ENCODE results near the gene CACNA1A. TPM values are rescaled to one million over a fixed set of nuclear protein-coding genes. Genes with fewer than 3 reads are reported as not detected.
A peak's percentile ranks its signal among the peaks of the same experiment; 100 is the strongest.

The CACNA1A gene
- total RNA-seq, 1 donor: 1.4 TPM

- Histone ChIP-seq H3K4me1 (ENCODE audit: insufficient read depth, low read length) (no peaks in the 10 kb centered on the region), H2AFZ (ENCODE audit: low read length) (no peak overlapping the region), H3K79me2 (ENCODE audit: insufficient read depth, low read length) (no peaks in the 10 kb centered on the region), H3K27ac (ENCODE audit: low read depth, low read length) (no peak overlapping the region), H3K36me3 (ENCODE audit: insufficient read depth, low read length) (no peaks in the 10 kb centered on the region), H3K27me3 (ENCODE audit: insufficient read depth, low read length) (no peaks in the 10 kb centered on the region), H3K9me3 (ENCODE audit: low read depth, low read length) (no peaks in the 10 kb centered on the region), H3K4me2 (ENCODE audit: insufficient read depth, low read length) (no peak overlapping the region), H4K20me1 (ENCODE audit: insufficient read depth, low read length) (no peaks in the 10 kb centered on the region), H3K4me3 (ENCODE audit: insufficient read depth, low read length) (no peak overlapping the region)
- DNase-seq (ENCODE audit: insufficient read length, low spot score, missing footprints): no peak
- TF ChIP-seq CTCF (IDR thresholded peaks at IDR 0.05; ENCODE audit: extremely low read depth, low read depth, low read length): no peak
Observed at GRCh38 chr19:13475044-13475443, 31.2 kb downstream of the CACNA1A start.

GRCh38 chr19:13466697-13467096 is 39.6 kb downstream of the CACNA1A start:
- Histone ChIP-seq H3K9me3 (ENCODE audit: low read depth, low read length) (no peaks in the 10 kb centered on the region), H3K27me3 (ENCODE audit: insufficient read depth, low read length) (no peaks in the 10 kb centered on the region), H3K36me3 (ENCODE audit: insufficient read depth, low read length) (no peaks in the 10 kb centered on the region), H3K4me1 (ENCODE audit: insufficient read depth, low read length) (no peaks in the 10 kb centered on the region), H3K27ac (ENCODE audit: low read depth, low read length) (no peak overlapping the region), H4K20me1 (ENCODE audit: insufficient read depth, low read length) (peaks cover 5% of the 10 kb centered on the region), H3K79me2 (ENCODE audit: insufficient read depth, low read length) (no peaks in the 10 kb centered on the region), H3K4me3 (ENCODE audit: insufficient read depth, low read length) (no peak overlapping the region), H3K4me2 (ENCODE audit: insufficient read depth, low read length) (no peak overlapping the region), H2AFZ (ENCODE audit: low read length) (no peak overlapping the region)
- TF ChIP-seq CTCF (IDR thresholded peaks at IDR 0.05; ENCODE audit: extremely low read depth, low read depth, low read length): no peak
- no peak for DNase-seq (ENCODE audit: insufficient read length, low spot score, missing footprints)

- H3K4me1 ChIP-seq (ENCODE audit: insufficient read depth, low read length): no peaks in the 10 kb centered on the region
- H3K4me2 ChIP-seq (ENCODE audit: insufficient read depth, low read length): no peak overlapping the region
- H3K9me3 ChIP-seq (ENCODE audit: low read depth, low read length): no peaks in the 10 kb centered on the region
- no peak overlapping the region for H2AFZ ChIP-seq (ENCODE audit: low read length)
- H3K36me3 ChIP-seq (ENCODE audit: insufficient read depth, low read length): no peaks in the 10 kb centered on the region
- H3K27me3 ChIP-seq (ENCODE audit: insufficient read depth, low read length): no peaks in the 10 kb centered on the region
- TF ChIP-seq CTCF (IDR thresholded peaks at IDR 0.05; ENCODE audit: extremely low read depth, low read depth, low read length): no peak
- no peaks in the 10 kb centered on the region for H3K79me2 ChIP-seq (ENCODE audit: insufficient read depth, low read length)
- H3K4me3 ChIP-seq (ENCODE audit: insufficient read depth, low read length): no peak overlapping the region
- DNase-seq (ENCODE audit: insufficient read length, low spot score, missing footprints): peak; percentile 87
- peaks cover 5% of the 10 kb centered on the region for H4K20me1 ChIP-seq (ENCODE audit: insufficient read depth, low read length)
- no peak overlapping the region for H3K27ac ChIP-seq (ENCODE audit: low read depth, low read length)
Observed at GRCh38 chr19:13463296-13463695, 43.0 kb downstream of the CACNA1A start.

- Histone ChIP-seq H4K20me1 (ENCODE audit: insufficient read depth, low read length) (peaks cover 7% of the 10 kb centered on the region), H3K36me3 (ENCODE audit: insufficient read depth, low read length) (no peaks in the 10 kb centered on the region), H3K27me3 (ENCODE audit: insufficient read depth, low read length) (no peaks in the 10 kb centered on the region), H3K4me3 (ENCODE audit: insufficient read depth, low read length) (no peak overlapping the region), H2AFZ (ENCODE audit: low read length) (no peak overlapping the region), H3K4me1 (ENCODE audit: insufficient read depth, low read length) (no peaks in the 10 kb centered on the region), H3K27ac (ENCODE audit: low read depth, low read length) (no peak overlapping the region), H3K9me3 (ENCODE audit: low read depth, low read length) (no peaks in the 10 kb centered on the region), H3K79me2 (ENCODE audit: insufficient read depth, low read length) (no peaks in the 10 kb centered on the region), H3K4me2 (ENCODE audit: insufficient read depth, low read length) (no peak overlapping the region)
- DNase-seq (ENCODE audit: insufficient read length, low spot score, missing footprints): no peak
- TF ChIP-seq CTCF (IDR thresholded peaks at IDR 0.05; ENCODE audit: extremely low read depth, low read depth, low read length): no peak
Observed at GRCh38 chr19:13461536-13461935, 44.7 kb downstream of the CACNA1A start.
